ENCODE data around the gene SMC1B. TPM values are rescaled to one million over a fixed set of nuclear protein-coding genes. Genes with fewer than 3 reads are reported as not detected.

The SMC1B gene
- total RNA-seq, 1 experiment from 2014 or later: not detected

DNA sequence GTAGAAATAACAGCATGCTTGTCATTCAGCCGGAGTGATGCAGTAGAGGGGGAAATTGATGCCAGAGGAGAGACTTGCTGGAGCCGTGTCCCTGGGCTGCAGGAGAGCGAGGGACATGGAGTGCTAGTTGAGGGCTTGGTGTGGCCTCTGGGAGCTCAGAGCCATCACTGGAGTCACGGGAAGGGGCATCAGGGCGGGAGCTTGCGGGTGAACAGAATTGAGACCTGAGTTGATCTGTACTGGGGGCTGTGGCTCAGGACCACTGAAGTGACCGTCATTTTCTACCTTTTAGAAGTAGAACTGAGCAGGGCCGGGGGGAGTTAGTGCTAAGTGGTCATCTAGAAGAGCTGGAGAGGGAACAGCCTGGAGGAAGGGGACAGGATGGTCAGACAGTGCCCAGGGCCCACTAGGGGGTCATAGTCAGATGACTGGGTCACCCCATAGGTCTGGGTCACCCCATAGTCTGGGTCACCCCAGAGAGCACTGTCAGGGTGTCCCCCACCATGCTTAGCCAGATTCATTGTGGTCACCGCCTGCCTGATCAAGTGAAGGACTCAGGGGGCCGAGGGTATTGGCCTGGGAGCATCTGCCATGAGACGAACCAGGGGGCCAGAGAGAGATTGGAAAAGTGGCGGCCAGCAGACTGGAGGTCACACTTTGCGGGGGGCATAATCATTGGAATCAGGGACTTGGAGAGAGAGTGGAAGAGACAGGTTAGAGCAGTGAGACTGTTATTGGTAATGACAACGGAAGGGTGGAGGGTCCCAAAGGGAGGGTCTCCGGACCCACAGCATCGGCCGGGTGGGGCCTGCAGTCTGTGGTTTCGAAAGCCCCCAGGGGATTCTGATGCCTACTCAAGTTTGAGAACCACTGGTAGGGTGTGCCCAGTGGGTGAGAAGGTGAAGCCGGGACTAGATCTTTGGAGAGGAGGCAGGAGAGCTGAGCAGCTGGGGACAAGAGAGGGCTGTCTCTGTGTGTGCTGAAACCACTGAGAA is 15.3 kb upstream of the SMC1B start:
- H3K4me3 Mint-ChIP-seq (ENCODE audit: low read depth, unreplicated experiment): no peak overlapping the region
- intact Hi-C loops (cut with micrococcal nuclease; ENCODE audit: unreplicated experiment): no loop called here
- peaks cover 23% of the 10 kb centered on the region for H3K27me3 Mint-ChIP-seq (ENCODE audit: unreplicated experiment)
- BruUV-seq (replicated peaks): no TSS peak
- TF ChIP-seq, protein P1, sequence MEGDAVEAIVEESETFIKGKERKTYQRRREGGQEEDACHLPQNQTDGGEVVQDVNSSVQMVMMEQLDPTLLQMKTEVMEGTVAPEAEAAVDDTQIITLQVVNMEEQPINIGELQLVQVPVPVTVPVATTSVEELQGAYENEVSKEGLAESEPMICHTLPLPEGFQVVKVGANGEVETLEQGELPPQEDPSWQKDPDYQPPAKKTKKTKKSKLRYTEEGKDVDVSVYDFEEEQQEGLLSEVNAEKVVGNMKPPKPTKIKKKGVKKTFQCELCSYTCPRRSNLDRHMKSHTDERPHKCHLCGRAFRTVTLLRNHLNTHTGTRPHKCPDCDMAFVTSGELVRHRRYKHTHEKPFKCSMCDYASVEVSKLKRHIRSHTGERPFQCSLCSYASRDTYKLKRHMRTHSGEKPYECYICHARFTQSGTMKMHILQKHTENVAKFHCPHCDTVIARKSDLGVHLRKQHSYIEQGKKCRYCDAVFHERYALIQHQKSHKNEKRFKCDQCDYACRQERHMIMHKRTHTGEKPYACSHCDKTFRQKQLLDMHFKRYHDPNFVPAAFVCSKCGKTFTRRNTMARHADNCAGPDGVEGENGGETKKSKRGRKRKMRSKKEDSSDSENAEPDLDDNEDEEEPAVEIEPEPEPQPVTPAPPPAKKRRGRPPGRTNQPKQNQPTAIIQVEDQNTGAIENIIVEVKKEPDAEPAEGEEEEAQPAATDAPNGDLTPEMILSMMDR (IDR thresholded peaks at IDR 0.05; ENCODE audit: unreplicated experiment): no peak
- no peaks in the 10 kb centered on the region for H3K36me3 Mint-ChIP-seq (ENCODE audit: insufficient read depth, unreplicated experiment)
- no peak overlapping the region for H3K27ac Mint-ChIP-seq (ENCODE audit: unreplicated experiment)
- peaks cover 3% of the 10 kb centered on the region for H3K9me3 Mint-ChIP-seq (ENCODE audit: low read depth, unreplicated experiment)
- H3K4me1 Mint-ChIP-seq (ENCODE audit: low read depth, unreplicated experiment): no peaks in the 10 kb centered on the region
- DNase-seq: no peak
- CTCF ChIA-PET: no interaction called here

DNA sequence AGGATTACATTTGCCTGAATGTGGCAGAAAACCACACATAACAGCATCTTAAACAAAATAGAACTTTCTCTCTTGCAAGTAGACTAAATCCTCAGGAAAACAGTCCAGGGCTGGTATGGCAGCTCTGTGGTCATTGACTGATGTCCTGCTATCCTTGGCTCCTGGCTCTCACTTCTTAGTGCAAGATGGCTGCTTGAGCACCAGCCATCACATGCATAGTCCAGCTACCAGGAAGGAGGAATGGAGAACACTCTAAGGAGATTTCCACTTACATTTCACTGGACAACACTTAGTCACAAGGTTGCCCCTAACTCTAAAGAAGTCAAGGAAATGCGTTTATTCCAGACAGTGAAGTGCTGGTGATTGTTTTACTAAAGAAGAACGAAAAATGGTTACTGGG is 13.7 kb upstream of the SMC1B start:
- TF ChIP-seq, protein P1 (IDR thresholded peaks at IDR 0.05; ENCODE audit: unreplicated experiment): no peak
- no peaks in the 10 kb centered on the region for H3K4me1 Mint-ChIP-seq (ENCODE audit: low read depth, unreplicated experiment)
- H3K4me3 Mint-ChIP-seq (ENCODE audit: low read depth, unreplicated experiment): no peak overlapping the region
- CTCF ChIA-PET: no interaction called here
- no peaks in the 10 kb centered on the region for H3K36me3 Mint-ChIP-seq (ENCODE audit: insufficient read depth, unreplicated experiment)
- H3K27ac Mint-ChIP-seq (ENCODE audit: unreplicated experiment): no peak overlapping the region
- intact Hi-C loops (cut with micrococcal nuclease; ENCODE audit: unreplicated experiment): no loop called here
- H3K27me3 Mint-ChIP-seq (ENCODE audit: unreplicated experiment): peaks cover 23% of the 10 kb centered on the region
- no TSS peak for BruUV-seq (replicated peaks)
- DNase-seq: no peak
- H3K9me3 Mint-ChIP-seq (ENCODE audit: low read depth, unreplicated experiment): peaks cover 3% of the 10 kb centered on the region

DNA sequence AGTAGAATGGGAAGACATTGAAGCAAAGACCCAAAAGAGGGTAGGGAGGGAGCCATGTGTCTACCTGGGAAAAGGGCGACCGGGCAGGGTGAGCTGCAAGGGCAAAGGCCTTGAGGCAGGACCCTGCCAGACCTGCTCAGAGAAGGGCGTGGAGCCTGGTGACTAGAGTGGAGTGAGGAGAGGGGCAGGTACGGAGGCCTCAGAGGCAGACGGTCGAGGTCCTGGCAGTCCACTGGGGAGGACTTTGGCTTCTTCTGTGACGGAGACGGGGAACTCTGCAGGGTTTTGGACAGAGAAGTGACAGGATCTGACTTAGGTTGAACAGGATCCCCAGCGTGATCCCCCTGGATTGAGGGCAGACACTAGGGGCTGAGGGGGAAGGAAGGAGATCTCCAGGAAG is 13.0 kb upstream of the SMC1B start:
- peaks cover 3% of the 10 kb centered on the region for H3K9me3 Mint-ChIP-seq (ENCODE audit: low read depth, unreplicated experiment)
- no peak for DNase-seq
- TF ChIP-seq, protein P1 (IDR thresholded peaks at IDR 0.05; ENCODE audit: unreplicated experiment): no peak
- no TSS peak for BruUV-seq (replicated peaks)
- intact Hi-C loops (cut with micrococcal nuclease; ENCODE audit: unreplicated experiment): no loop called here
- H3K27ac Mint-ChIP-seq (ENCODE audit: unreplicated experiment): no peak overlapping the region
- H3K36me3 Mint-ChIP-seq (ENCODE audit: insufficient read depth, unreplicated experiment): no peaks in the 10 kb centered on the region
- CTCF ChIA-PET: no interaction called here
- no peaks in the 10 kb centered on the region for H3K4me1 Mint-ChIP-seq (ENCODE audit: low read depth, unreplicated experiment)
- no peak overlapping the region for H3K4me3 Mint-ChIP-seq (ENCODE audit: low read depth, unreplicated experiment)
- peaks cover 23% of the 10 kb centered on the region for H3K27me3 Mint-ChIP-seq (ENCODE audit: unreplicated experiment)

DNA sequence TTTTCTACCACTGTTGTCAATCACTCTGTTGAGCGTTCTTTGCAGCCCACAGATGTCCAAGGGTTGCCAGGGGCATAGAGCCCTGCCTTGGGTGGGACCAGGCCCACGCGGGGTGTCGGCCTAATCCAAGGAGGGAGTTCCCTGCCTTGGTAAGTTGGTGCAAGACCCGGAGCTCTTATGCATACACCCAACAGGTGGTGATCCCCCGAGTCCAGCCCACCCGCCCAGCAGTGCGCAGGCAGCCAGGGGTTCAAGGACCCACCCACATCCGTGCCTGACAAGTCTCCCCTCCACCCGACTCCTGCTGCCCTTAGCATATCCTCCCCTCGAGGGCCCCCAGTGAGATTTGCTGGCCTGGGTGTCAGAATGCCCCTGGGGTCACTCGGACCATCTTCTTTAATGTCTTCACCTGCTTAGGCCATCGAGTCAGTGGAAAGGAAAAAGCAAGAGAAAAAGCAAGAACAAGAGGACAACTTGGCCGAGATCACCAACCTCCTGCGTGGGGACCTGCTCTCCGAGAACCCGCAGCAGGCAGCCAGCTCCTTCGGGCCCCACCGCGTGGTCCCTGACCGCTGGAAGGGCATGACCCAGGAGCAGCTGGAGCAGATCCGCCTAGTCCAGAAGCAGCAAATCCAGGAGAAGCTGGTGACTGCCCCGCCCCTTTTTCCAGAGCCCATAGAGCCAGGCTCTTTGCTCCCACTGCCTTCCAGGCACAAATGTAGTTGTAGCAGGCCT is 12.3 kb upstream of the SMC1B start:
- Mint-ChIP-seq H3K4me3 (ENCODE audit: low read depth, unreplicated experiment) (no peak overlapping the region), H3K36me3 (ENCODE audit: insufficient read depth, unreplicated experiment) (no peaks in the 10 kb centered on the region), H3K27me3 (ENCODE audit: unreplicated experiment) (peaks cover 23% of the 10 kb centered on the region), H3K4me1 (ENCODE audit: low read depth, unreplicated experiment) (no peaks in the 10 kb centered on the region), H3K9me3 (ENCODE audit: low read depth, unreplicated experiment) (peaks cover 3% of the 10 kb centered on the region), H3K27ac (ENCODE audit: unreplicated experiment) (no peak overlapping the region)
- TF ChIP-seq, protein P1 (IDR thresholded peaks at IDR 0.05; ENCODE audit: unreplicated experiment): no peak
- CTCF ChIA-PET: no interaction called here
- intact Hi-C loops (cut with micrococcal nuclease; ENCODE audit: unreplicated experiment): no loop called here
- BruUV-seq (replicated peaks): no TSS peak
- no peak for DNase-seq
